Gastroesophageal sphincter (tissue), 4 donors: ENCODE measurements around the gene TM9SF2. TPM values are rescaled to one million over a fixed set of nuclear protein-coding genes. Genes with fewer than 3 reads are reported as not detected.

ENCODE experiments used
- ATAC-seq: fragments of 150-250 bp; one replicate; pipeline ENCODE4 v1.9.1; 2016; ENCODE audit warnings: mild to moderate bottlenecking, moderate library complexity
- H3K27ac ChIP-seq, 4 donors: fragments of 200-600 bp; sonication (generic) in 3 of 4; 1 replicate in 3 of 4; 2 replicates in 1 of 4; pipeline ENCODE4 v1.5.1; 2016 to 2019
- H3K27me3 ChIP-seq: fragments of 200-600 bp; sonication (generic); one replicate; pipeline ENCODE4 v1.5.1; 2019
- H3K36me3 ChIP-seq, 2 donors: fragments of 200-600 bp; sonication (generic); one replicate each; pipeline ENCODE4 v1.5.1; 2019; ENCODE audit warnings: control low read depth in 1 of 2
- H3K4me1 ChIP-seq, 3 donors: fragments of 200-600 bp; sonication (generic); 1 replicate in 2 of 3; 2 replicates in 1 of 3; pipeline ENCODE4 v1.5.1; 2016 to 2019; ENCODE audit warnings: control low read depth in 2 of 3
- H3K4me3 ChIP-seq, 2 donors: fragments of 200-600 bp; sonication (generic); one replicate each; pipeline ENCODE4 v1.5.1; 2019; ENCODE audit warnings: mild to moderate bottlenecking in 1 of 2, moderate library complexity in 1 of 2
- H3K9me3 ChIP-seq, 3 donors: fragments of 200-600 bp; sonication (generic); one replicate each; pipeline ENCODE4 v1.5.1; 2017 to 2019; ENCODE audit warnings: control low read depth in 2 of 3
- CTCF ChIP-seq, 4 experiments: fragments of 200-600 bp in 2 of 4; fragments of 450-650 bp in 2 of 4; sonication (generic) in 1 of 4; IDR thresholded peaks; one replicate each; pipeline ENCODE4 v1.5.1; 2017 to 2019; ENCODE audit warnings: antibody characterized with exemption in 4 of 4, mild to moderate bottlenecking in 2 of 4, moderate library complexity in 2 of 4
- EP300 ChIP-seq: sonication (generic); formaldehyde crosslinking; IDR thresholded peaks from one replicate; pipeline ENCODE4 v1.6.1; 2017; ENCODE audit warnings: antibody characterized with exemption, mild to moderate bottlenecking
- POLR2A ChIP-seq, 2 donors: fragments of 450-650 bp; IDR thresholded peaks; one replicate each; pipeline ENCODE4 v1.6.1; 2017; ENCODE audit warnings: antibody characterized with exemption in 2 of 2, mild to moderate bottlenecking in 2 of 2, moderate library complexity in 1 of 2
- POLR2AphosphoS5 ChIP-seq: sonication (generic); formaldehyde crosslinking; IDR thresholded peaks from one replicate; pipeline ENCODE4 v1.6.1; 2017; ENCODE audit warnings: antibody characterized with exemption
- WGBS, 2 donors: methylation state at CpG; one replicate each; pipeline ENCODE4 v1.1.5; 2018; ENCODE audit warnings: low coverage in 1 of 2; 5-methylcytosine and 5-hydroxymethylcytosine counted together
- total RNA-seq, 4 donors: library from RNA; depleted of rRNA; stranded (reverse); fragments of >200 nt; gene quantifications; one replicate each; pipeline ENCODE4 v1.1.0, GENCODE V29; 2016

The TM9SF2 gene
- total RNA-seq, 4 donors from 2014 or later: 63.9 to 114 (median 71.7) TPM

GRCh38 chr13:99556867-99557443, 55.7 kb downstream of the TM9SF2 start:
- Histone ChIP-seq H3K9me3 (no peaks in the 10 kb centered on the region), H3K27ac (no peak overlapping the region), H3K27me3 (no peaks in the 10 kb centered on the region), H3K4me1 (peaks cover 0 to 16% (median 6%) of the 10 kb centered on the region in 3 donors), H3K36me3 (peaks cover 4 to 85% of the 10 kb centered on the region in 2 donors), H3K4me3 (no peak overlapping the region)
- TF ChIP-seq EP300: no peak
- TF ChIP-seq CTCF (IDR thresholded peaks at IDR 0.05): no peak
- TF ChIP-seq POLR2A (IDR thresholded peaks at IDR 0.05): no peak
- ATAC-seq: no peak
- WGBS, 2 donors: 93 to 95% methylated on average over 6 to 7 of the region's 7 CpGs

DNA sequence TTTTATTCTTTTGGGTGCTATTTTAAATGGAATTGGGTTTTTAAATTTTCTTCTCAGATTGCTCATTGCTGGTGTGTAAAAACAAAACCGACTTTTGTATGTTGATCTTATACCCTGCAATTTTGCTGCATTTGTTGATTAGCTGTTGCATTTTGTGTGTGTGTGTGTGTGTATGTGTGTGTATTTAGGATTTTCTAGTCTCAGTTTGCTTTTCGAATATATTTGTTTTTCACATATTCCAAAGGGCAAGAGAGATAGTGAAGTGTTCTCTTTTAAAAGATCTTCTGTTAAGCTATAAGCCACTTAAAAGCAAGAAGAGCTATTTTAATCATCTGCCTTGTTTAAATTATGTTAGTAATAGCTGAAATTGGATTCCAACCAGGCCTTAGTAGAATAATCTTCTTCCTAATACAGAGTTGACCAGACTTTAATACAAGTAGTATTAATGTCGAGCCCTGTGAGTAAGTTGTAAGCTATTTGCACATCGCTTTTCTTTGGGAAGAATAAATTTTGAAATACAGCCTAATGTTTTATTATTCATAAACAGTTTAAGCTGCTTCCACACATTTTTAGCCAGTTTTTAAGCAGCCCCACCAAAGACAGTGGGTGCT, 57.4 kb downstream of the TM9SF2 start:
- Histone ChIP-seq H3K4me1 (peaks cover 0 to 16% (median 6%) of the 10 kb centered on the region in 3 donors), H3K27me3 (no peaks in the 10 kb centered on the region), H3K27ac (peak overlapping the region in 1 of 4 donors; percentile 51), H3K4me3 (no peak overlapping the region), H3K36me3 (peaks cover 4 to 82% of the 10 kb centered on the region in 2 donors), H3K9me3 (no peaks in the 10 kb centered on the region)
- TF ChIP-seq EP300: no peak
- no peak for TF ChIP-seq CTCF (IDR thresholded peaks at IDR 0.05)
- no peak for TF ChIP-seq POLR2AphosphoS5
- TF ChIP-seq POLR2A (IDR thresholded peaks at IDR 0.05): no peak
- 28 to 44% methylated on average over 4 of the region's 4 CpGs for WGBS, 2 donors
- no peak for ATAC-seq

GRCh38 chr13:99559560-99559959, 58.3 kb downstream of the TM9SF2 start:
- WGBS, 2 donors: 50 to 53% methylated on average over 2 of the region's 2 CpGs
- no peak for ATAC-seq
- H3K27me3 ChIP-seq: no peaks in the 10 kb centered on the region
- no peak overlapping the region for H3K4me3 ChIP-seq
- peaks cover under 1 to 82% of the 10 kb centered on the region in 2 donors for H3K36me3 ChIP-seq
- H3K27ac ChIP-seq: no peak overlapping the region
- no peak for TF ChIP-seq EP300
- TF ChIP-seq POLR2AphosphoS5: no peak
- no peak for TF ChIP-seq CTCF (IDR thresholded peaks at IDR 0.05)
- TF ChIP-seq POLR2A (IDR thresholded peaks at IDR 0.05): no peak
- H3K4me1 ChIP-seq: peaks cover 0 to 16% (median 6%) of the 10 kb centered on the region in 3 donors
- no peaks in the 10 kb centered on the region for H3K9me3 ChIP-seq

- TF ChIP-seq POLR2A (IDR thresholded peaks at IDR 0.05) (no peak), POLR2AphosphoS5 (no peak), EP300 (no peak), CTCF (IDR thresholded peaks at IDR 0.05) (no peak)
- H3K36me3 ChIP-seq: peaks cover 0 to 64% of the 10 kb centered on the region in 2 donors
- no peak overlapping the region for H3K4me3 ChIP-seq
- peaks cover 0 to 1% (median 0%) of the 10 kb centered on the region in 3 donors for H3K9me3 ChIP-seq
- peaks cover 0 to 10% (median 6%) of the 10 kb centered on the region in 3 donors for H3K4me1 ChIP-seq
- no peak overlapping the region for H3K27ac ChIP-seq
- H3K27me3 ChIP-seq: no peaks in the 10 kb centered on the region
- ATAC-seq: no peak
Measured at GRCh38 chr13:99563404-99563803, 62.1 kb downstream of the TM9SF2 start.

DNA sequence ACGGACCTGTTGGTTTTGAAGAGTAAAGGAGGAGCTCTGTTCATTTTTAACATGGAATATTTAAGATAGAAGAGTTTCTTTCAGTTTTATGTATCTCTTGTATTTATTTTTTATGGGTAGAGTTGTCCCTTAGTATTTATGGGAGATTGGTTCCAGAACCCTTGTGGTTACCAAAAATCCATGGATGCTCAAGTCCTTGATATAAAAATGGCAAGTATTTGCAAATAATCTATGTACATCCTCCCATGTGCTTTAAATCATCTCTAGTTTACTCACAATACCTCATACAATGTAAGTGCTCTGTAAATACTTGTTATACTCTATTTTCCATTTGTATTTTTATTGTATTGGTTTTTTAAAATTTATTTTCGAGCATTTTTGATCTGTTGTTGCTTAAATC, 63.1 kb downstream of the TM9SF2 start:
- Histone ChIP-seq H3K27ac (no peak overlapping the region), H3K27me3 (no peaks in the 10 kb centered on the region), H3K9me3 (peaks cover 0 to 11% (median 0%) of the 10 kb centered on the region in 3 donors), H3K4me3 (no peak overlapping the region), H3K36me3 (peaks cover 0 to 59% of the 10 kb centered on the region in 2 donors), H3K4me1 (peaks cover 0 to 1% (median 0%) of the 10 kb centered on the region in 3 donors)
- WGBS, 2 donors: 84 to 88% methylated on average over 2 of the region's 2 CpGs
- no peak for TF ChIP-seq POLR2AphosphoS5
- TF ChIP-seq EP300: no peak
- TF ChIP-seq POLR2A (IDR thresholded peaks at IDR 0.05): no peak
- no peak for TF ChIP-seq CTCF (IDR thresholded peaks at IDR 0.05)
- ATAC-seq: no peak
